ENCODE measurements around the gene VAPB.

The VAPB gene

GRCh38 chr20:58378704-58379103, 10.3 kb upstream of the VAPB start:
- no peak for TF ChIP-seq CTCF (conservative IDR thresholded peaks at IDR 0.05)
- H3K27ac ChIP-seq, result no peak overlapping the region

GRCh38 chr20:58381627-58382026, 7.4 kb upstream of the VAPB start:
- no peak for TF ChIP-seq CTCF (conservative IDR thresholded peaks at IDR 0.05)

GRCh38 chr20:58382096-58382495, 6.9 kb upstream of the VAPB start:
- no peak for TF ChIP-seq CTCF (conservative IDR thresholded peaks at IDR 0.05)
- H3K27ac ChIP-seq, result no peak overlapping the region

More at GRCh38 chr20:58381627-58382026, 7.4 kb upstream of the VAPB start:
- no peak overlapping the region for H3K27ac ChIP-seq

- H3K27ac ChIP-seq, result no peak overlapping the region
- no peak for TF ChIP-seq CTCF (conservative IDR thresholded peaks at IDR 0.05)
Observed at GRCh38 chr20:58384821-58385220, 4.2 kb upstream of the VAPB start.

DNA sequence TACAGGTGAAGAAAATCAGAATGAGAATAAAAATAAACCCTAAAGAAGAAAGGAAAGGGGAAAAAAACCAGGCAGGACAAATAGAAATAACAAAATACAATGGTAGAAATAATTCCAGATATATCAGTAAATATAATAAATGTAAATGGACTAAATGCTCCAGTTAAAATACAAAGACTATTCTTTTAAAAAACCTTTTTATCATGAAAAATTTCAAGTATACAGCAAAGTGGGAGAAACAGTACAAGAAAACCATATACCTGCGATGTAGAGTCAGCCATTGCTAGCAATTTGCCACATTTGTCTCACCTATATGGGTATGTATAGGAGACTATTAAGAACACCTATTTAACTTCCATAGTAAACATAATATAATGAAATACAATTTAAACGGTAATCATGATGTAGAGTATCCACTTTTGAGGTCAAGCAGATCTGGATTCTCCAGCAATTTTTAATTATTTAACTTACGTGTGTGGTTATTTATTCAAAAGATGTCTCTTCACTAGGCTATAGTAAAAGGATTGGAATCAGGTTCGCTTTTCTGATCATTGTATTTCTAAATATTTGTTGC, 914 bp upstream of the VAPB start:
- TF ChIP-seq CTCF (conservative IDR thresholded peaks at IDR 0.05), result no peak
- H3K27ac ChIP-seq, result peak overlapping the region; percentile 96

GRCh38 chr20:58389324-58389967, 417 bp downstream of the VAPB start:
- TF ChIP-seq CTCF (conservative IDR thresholded peaks at IDR 0.05), result no peak
- H3K27ac ChIP-seq, result peak overlapping the region; percentile 96

DNA sequence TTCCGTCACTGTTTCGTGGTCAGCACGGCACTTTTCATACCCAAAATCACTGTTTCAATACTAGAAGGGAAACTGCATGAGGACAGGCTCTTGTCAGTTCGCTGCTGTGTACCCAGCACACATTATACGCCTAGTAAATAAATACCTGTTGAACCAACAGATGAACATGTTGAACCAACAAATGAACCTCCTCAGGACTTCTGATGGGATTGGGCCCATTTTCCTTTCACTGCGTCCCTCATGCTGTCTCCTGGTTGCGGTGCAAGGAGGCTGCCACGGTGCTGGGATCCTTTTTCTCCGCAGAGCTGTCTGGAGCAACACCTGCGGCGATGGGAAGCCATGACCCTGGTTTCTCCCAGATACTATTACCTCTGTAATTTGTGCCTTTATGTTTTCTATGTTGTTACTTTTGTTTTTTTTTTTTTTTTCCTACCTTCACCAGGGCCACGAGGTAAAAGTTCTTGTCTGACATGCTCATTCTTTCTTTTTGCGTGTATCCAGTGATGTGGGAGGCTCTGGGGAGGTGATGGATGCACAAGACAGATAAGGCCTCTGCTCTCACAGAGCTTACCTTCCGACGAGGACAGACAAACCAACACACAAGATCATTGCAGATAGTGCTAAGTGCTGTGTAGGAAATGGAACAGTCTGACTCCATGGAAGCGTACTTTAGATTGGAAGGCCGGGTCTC, 1.1 kb downstream of the VAPB start:
- H3K27ac ChIP-seq, result peak overlapping the region; percentile 96
- no peak for TF ChIP-seq CTCF (conservative IDR thresholded peaks at IDR 0.05)
